NCI-H2227 (cell line): ENCODE measurements around the gene ARHGAP26.
A peak's percentile ranks its signal among the peaks of the same experiment; 100 is the strongest.

ENCODE experiments used
- DNase-seq: peaks from one replicate; lab custom pipeline; 2025; ENCODE audit not compliant: unreplicated experiment; lab: John Stamatoyannopoulos, UW

ARHGAP26 gene

DNA sequence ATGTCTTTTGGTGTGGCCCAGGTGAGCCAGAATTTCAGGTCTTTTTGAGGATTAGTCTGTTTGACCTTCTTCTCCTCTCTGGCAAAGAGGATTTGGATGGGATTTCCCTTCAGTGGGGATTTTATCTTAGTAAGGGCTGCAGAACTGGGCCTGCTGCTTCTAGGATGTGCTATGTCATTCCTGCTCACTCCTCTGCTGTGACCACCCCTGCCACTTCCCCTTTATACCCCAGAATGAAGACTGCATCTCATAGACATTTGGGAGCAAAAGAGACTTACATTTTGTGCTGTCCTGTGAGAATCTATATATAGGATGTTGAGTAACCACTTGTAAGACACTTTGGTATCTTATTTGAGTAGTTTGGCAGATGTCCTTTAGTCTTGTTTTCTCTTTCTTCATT lies 76.2 kb downstream of the ARHGAP26 start:
- no peak for DNase-seq

DNA sequence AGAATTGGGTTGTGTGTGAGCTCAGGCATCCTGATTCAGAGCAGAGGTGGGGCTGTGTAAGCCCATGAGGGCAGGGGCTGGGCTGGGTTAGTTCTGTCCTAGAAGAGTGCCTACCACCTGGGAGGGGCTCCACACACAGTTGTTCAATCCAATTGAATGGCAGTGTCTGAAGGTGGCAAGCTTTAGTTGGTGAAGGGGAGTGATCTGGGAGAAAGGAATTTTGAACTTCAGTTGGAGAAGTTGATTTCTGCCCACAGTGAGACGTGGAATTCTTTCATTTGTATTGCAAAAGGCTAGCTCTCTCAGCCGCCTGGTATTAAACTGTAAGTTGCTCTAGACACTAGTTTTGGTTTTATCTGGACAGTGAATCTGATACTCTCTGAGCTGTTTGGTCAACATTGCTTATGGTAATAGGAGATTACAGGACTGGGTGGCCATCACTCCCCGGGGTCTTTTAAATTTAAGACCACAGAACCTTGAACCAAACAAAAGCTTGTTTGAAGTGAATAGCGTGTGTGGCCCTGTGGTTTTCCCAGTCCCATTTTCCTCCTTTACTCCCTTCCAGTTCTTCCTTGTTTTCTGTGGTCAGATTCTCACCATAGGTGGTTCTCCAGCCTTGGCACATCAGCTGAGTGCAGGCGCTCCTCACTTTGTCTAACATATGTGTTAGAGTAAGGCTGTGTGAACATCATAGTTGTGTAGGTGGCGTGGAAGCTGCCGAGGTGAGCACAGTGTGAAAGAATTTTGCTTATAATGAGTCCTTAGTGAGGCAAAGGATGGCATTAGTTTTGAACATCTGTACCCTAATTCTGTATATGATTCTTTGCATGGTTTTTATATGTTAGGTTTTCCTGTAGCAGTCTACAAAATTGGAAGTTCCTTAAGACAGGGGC lies 78.0 kb downstream of the ARHGAP26 start:
- DNase-seq: no peak

DNA sequence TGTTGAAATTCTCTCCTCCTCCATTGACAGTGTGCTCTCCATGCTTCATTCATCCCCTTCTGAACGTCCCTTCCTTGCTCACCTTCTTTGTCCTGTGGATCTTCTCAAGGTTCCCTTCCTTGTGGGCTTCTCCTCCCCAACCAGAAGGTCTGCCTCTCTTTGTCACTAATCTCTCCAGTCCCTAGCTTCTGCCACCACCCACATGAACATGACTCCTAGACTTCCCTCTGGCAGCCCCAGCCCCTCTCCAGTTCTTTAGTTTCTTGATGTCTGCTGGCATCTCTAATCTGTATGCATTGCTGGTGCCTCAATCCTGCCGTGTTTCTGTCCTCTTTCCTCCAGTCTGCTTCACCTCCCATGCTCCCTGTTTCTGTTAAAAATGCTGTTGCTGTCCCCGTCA lies 79.3 kb downstream of the ARHGAP26 start:
- no peak for DNase-seq

DNA sequence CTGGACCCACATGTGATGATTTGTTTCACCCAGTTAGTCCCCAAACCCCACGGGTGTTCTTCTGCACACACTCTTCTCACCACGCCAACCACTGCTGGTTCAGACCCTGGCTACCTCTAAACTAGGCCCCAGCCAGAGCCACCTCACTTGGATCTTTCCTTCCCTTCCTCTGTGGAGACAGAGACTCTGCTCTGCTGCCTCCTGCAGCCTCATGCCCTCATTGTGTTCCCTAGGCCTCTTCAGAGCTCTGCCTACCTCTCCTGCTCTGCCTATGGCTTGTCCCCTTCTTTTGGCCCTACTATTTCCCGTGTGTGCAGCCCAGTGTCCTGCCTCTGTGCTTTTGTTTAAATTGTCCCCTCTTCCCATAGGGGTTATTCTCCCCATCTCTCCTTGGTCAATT lies 79.7 kb downstream of the ARHGAP26 start:
- no peak for DNase-seq

DNA sequence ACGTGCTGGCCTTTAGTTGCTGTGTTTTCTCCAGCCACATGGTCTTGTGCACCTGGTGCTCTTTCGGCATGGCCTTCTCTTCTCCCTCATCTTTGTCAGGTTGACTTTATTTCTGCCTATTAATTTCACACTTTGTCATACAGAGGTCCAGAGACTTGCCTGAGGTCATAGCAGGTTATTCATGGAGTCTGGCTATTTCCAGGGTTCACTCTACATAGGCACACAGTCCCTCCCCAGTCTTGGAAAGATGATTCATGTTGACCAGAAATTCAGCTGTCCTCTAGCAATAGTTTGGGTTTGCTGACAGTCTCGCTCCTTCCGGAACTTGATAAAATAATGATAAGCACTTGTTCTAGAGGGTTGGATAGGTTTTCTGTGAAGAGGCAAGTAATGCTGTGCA lies 81.6 kb downstream of the ARHGAP26 start:
- no peak for DNase-seq

DNA sequence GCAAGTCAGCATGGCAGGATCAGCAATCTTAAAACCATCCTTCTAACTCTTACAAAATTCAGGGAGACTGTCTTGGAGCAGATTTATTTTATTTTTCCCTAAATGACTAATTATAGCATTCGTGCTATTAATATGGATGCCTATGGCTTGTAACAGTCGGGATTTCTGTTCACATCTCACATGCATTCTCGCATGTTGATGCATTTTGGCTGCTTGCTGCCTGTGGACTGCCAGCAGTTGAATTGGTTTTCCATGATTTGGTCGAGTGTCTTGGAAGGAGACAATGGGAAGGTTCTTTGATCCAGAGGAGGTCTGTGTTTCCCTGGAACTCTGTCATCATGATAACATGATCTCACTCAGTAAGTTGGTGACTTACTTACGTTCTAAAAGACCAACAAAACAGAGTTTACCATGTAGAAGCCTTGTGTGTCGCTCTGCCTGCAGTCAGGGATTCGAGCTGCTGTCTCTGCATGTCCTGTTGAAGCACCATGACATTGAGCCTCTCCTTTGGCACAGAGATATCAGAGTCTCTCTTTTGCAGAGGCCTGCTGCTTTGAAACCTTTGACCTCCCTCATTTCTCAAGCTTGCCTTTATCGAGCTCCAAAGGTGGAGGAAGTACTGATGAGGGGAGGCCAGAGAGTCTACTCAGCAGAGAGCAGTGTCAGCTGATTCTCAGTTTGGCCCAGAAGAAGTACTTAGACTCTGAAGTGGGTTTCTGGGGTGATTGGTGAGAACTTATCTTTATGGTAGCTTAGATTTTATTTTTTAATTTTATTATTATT lies 82.4 kb downstream of the ARHGAP26 start:
- no peak for DNase-seq

DNA sequence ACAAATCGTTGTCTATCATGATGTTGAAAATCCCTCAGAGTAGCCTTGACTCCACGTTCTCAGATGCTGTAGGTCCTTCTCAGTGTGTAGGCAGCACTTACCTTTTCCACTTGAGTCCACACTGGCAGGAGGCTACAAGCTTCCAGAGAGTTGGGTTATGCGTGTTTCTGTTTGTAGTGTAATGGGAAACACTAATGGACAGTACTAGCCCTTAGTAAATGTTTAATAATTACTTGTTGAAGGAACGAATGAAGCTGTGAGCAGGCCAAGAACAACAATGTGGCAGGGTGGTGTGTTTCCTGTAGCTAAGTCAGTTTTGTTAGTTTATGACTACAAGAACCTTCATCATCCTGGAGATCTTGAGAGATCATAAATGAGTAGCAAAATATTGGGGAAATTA lies 83.5 kb downstream of the ARHGAP26 start:
- no peak for DNase-seq

DNA sequence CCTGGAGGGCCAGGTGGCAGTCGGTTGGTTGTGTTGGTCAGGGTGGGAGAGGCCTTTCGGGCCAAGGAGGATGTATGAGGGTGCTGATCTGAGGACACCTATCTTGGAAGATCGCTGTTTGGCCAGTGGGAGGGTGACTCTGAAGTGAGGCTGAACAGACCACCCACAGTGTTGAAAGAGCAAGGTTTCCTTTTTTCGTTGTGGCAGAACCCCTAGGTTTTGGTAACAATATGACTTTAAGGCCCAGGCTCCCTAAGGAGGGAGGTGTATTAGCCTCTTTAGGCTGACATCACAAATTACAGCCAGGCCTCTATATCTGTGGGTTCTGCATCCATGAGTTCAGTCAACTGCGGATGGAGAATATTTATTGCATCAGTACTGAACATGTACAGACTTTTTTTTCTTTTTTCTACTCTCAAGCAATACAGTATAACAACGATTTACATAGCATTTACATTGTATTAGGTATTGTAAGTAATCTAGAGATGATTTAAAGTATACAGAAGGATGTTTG lies 86.1 kb downstream of the ARHGAP26 start:
- DNase-seq: no peak

DNA sequence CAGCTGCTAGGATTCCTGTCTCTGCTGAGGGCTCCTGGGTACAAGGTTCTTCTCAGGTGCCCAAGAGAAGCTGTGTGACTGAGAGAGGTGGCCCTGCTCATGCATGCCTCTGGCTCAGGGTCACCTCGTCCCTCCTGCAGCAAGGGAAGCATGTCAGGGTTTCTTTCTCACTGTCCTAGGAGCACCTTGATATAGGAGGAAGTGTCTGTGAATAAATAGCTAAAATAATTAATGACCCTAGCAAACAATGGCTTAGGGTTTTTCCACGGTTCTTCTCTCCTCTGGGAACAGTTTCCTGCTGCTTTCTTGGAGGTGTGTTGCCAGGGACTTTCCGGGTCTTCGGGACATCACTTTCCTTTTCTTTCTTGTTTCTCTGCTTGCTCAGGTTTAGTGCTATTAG lies 87.2 kb downstream of the ARHGAP26 start:
- no peak for DNase-seq

DNA sequence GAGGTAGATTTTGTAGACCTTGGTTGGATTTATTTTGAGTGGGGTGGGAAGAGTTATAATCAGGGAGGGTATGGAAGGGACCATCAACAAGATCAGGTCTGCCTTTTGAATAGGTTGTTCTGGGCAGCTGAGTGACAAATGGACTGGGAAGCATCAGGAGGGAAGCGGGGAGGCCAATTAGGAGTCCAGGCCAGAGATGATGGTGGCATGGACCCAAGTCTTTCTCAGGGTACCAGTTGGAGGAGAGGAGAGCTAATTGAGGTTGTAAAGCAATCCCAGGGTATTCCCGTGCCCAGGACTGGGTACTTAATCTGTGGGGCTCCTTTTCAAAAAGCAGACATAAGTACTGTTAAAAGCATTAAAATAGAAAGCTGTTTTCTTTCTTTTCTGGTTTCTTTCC lies 88.9 kb downstream of the ARHGAP26 start:
- no peak for DNase-seq

DNA sequence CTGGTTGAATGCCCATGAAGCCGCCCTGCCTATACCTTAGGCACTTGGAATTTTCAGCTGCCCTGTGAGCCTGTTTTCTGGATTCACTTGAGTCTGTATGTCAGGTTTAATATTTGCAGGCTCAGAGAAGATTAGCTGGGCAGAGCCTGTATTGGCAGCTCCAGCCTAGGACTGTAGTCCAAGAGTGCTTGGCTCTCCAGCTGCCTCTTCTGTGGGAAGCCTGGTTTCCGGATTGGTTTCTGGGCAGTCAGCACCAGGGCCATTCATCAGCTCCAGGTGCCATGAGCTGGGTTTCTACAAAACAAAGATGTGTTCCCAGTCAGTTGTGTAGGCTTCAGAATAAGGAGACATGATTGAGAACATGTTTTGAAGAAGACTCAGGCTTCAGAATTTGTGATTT lies 90.1 kb downstream of the ARHGAP26 start:
- no peak for DNase-seq

DNA sequence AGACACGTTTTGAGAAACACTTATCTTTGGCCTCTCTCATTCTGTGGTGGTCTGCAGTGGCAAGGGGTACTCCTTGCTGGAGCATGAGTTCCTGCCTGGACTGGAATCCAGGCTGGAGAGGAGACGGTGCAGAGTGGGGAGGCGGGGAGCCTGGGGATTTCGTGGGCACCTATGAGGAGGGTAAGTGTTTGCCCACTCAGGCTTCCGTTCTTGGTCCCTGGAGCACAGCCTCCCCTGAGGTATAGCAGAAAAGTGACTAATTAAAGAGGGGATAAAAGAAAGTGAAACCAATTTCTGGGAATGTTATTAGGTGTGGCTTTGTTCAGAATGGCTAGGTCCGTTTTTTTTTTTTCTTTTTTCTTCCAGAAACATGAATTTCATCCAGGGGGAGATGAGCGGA lies 90.8 kb downstream of the ARHGAP26 start:
- DNase-seq: no peak

DNA sequence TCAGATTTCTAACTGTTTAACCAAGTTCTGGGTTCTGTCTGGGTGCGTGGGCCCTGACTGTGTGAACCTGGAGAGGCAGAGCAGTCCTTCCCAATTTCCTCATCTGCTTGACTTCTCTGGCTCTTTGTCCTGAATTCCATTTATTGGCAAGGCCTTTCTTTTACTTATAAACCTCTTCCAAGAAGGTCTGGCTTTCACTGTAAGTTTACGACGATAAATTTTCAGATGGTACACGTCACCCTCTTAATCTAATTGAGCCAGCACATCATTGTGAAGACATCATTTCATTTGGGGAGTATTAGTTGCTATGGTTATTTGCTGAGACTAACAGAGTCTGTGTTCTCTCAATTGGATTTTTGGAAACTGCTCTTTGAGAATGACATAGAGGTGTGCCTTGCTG lies 92.4 kb downstream of the ARHGAP26 start:
- DNase-seq: no peak

DNA sequence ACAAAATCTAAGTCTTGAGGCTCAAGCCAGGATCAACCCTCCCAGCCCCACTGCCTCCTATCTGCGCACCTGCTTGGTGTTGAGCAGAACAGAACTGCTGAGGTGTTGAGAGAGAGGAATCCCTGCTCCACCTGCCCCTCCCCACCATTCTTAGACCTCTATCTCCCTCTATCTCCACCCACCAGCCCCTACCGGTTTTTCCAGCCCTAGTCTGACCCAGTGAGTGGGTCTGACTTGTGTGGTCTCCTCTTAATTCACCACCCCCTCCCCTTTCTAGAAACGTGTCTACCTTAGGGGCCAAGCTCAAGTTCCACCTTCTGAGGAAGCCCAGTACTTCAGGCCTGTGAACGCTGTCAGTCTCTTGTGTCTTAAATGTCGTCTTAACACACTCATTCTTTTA lies 93.7 kb downstream of the ARHGAP26 start:
- no peak for DNase-seq

DNA sequence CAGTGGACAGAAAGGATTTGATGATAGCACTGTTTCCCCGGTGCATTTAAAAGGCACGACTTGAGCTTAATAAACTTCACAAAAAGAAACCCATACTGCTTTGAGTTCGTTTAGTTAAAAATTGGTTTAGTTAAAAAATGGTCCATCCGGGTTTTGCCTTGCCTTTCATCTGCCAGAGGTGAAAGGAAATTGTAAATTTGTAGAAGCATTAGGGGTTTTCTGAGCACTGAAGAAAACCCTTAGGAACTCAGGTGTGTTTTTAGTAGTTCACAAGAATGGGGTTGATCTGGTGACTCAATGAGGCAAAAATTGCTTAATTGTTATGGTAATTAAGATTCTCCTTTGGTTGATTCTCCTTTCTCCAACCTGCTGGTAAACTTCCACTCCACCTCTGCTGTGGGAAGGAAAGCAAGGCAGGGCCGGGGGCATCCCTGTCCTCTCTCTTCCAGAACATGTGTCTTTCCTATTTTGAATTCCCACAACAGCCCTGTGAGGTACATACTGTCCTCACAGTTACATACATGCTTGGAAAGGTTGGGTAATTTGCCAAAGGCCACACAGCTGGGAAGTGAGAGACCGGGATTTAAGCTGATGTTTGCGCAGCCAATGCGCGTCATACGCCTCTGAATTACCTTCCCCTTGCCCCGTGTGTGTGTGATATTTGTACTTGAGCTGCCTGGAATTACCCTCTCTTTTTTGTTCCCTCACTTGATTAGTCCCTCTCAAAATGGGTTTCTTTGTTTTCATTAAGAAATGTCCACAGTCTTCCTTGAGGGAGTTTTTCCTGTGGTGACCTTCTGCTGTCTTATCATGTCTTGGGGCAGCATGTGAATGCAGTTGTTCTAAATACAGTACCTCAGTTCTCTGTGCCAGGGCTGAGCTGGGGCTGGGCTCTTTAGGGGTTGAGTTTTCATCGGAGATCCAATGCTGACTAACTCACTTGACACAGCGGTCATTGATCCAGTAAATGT lies 94.4 kb downstream of the ARHGAP26 start:
- no peak for DNase-seq

DNA sequence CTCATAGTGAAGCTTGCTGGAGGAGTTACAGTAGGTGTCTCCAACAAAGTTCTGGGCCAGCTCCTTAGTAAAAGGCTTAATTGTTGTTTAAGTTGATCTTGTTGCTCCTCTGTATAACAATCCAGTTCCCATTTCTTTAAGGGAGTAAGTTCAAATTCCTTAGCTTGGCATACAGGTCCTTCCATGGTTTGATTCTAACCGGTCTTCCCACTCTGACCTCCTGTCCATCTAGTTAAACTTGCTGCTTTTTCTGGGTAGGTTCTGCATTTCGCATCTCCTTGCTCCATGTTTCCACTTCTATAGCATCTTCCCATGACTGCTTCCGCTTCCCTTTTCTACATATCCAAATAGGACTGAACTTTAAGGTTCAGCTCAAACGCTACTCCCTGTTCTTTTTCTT lies 95.5 kb downstream of the ARHGAP26 start:
- DNase-seq: no peak

DNA sequence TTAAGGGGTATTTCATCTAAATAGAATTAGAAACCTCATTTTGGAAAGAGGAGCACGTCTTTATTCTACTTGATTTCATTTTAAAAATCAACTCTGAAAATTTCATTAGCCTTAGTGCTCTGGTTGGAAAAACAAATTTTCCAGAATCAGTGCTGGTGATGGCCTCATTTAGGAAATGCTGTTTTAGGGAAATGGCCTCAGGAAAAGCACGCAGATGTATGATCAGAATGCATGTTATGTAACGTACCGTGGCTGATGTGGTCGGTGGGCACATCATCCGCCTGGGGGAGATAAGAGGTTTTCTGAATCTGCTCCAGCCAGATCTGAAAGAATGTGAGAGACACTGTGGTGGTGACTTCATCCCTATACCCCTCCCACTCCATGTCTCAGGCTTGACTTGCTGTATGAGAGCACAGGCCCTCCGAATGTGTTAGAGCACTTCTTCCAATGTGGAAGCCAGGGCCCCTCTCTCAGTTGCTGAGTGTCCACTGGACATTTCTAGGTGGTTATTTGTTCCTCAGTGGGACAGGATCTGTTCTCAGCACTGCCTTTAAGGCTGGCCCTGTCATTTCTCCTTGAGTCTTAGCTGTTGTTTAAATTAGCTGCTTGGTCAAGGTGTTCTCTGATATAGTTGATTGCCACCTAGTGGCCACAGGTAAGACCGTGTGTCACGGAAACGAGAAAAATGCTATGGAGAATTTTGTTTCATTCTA lies 96.5 kb downstream of the ARHGAP26 start:
- peak; percentile 61 for DNase-seq

DNA sequence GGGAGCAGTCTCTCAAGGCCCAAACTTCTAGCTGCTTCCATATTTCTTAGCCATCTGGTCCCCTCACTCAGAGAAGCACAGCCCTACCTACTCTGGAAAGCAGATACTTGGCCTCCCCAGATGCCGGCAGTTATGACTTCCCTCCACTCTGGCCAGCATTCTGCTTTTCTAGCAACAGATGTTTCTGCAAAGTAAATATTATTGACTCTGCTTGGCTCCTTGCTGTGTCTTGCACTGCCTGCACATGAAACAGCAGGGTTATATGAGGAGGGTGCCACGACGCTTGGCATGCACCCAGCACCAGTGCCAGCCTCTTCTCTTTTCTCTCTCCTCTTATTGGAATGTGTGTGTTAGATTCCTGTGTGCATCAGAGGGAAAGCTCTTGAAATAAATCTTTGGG lies 99.7 kb downstream of the ARHGAP26 start:
- no peak for DNase-seq

DNA sequence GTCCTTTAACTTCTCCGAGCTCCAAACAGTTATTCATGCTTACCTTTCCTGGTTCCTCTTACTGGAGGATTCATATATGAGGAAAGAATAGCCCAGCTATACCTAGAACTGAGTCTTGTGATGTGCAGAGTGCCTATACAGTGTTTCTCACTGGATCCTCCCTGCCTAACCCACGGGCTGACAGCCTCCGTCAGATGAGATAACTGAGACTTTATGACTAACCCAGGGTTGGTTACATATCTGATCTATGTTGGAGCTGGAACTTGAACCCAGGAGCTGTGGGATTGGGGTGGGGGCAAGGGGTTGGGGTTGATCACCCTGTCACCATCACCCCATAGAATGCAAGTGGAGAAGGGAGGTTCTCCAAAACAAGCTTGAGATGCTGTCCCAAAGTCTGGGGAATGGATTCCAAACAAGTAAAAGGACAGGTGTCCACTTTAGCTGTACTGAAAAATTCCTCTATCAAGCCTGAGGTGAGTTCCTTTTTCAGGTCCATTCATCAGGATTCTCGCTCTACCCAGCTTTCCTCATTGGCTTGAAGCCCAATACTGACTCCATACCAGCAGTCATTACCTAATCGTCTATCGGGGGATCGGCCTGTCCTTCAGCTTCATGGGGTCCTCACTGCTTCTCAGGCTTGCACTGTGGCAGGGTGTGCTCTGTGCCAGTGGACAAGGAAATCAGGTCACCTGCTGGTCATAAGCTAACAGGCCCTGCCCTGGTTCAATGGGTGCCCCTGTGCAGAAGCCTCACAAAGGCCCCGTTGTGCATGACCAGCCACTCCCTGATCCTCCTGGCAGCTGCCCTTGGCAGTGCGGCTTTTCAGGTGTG lies 100.6 kb downstream of the ARHGAP26 start:
- DNase-seq: no peak
